ENCODE measurements around the gene ANKRD39. TPM values are rescaled to one million over a fixed set of nuclear protein-coding genes. Genes with fewer than 3 reads are reported as not detected.

Gene ANKRD39
- polyA plus RNA-seq, 1 experiment, result 8.1 TPM

- ChIA-PET POLR2A (no interaction called here), CTCF (interaction anchor here (1.5 to 1.9 kb wide), 2 partner anchors 16 to 109 kb away, joined by 6 to 15 read pairs; partner anchors contain the start of gene ANKRD39)
- Histone ChIP-seq H3K4me3 (ENCODE audit: low read depth, low read length) (no peak overlapping the region), H3K27me3 (ENCODE audit: control insufficient read depth, insufficient read depth, low read length) (no peaks in the 10 kb centered on the region), H3K36me3 (ENCODE audit: control insufficient read depth, insufficient read depth, low read length) (no peaks in the 10 kb centered on the region; the same call in 1 of the 2 replicates)
- no peak for DNase-seq (ENCODE audit: low read depth)
- TF ChIP-seq CTCF (IDR thresholded peaks at IDR 0.05; ENCODE audit: insufficient read depth, low read depth, low read length), result no peak
Observed at GRCh38 chr2:96841701-96842495, 15.9 kb downstream of the ANKRD39 start.

GRCh38 chr2:96839875-96840850, 17.7 kb downstream of the ANKRD39 start:
- DNase-seq (ENCODE audit: low read depth), result no peak
- POLR2A ChIA-PET, result no interaction called here
- H3K27me3 ChIP-seq (ENCODE audit: control insufficient read depth, insufficient read depth, low read length), result no peaks in the 10 kb centered on the region
- CTCF ChIA-PET, result interaction anchor here (1.1 to 2.4 kb wide), 3 partner anchors 18 to 111 kb away, joined by 3 to 7 read pairs (median 5); partner anchors contain the start of genes ANKRD39 and CNNM3
- no peaks in the 10 kb centered on the region; the same call in 1 of the 2 replicates for H3K36me3 ChIP-seq (ENCODE audit: control insufficient read depth, insufficient read depth, low read length)
- TF ChIP-seq CTCF (IDR thresholded peaks at IDR 0.05; ENCODE audit: insufficient read depth, low read depth, low read length), result no peak
- H3K4me3 ChIP-seq (ENCODE audit: low read depth, low read length), result no peak overlapping the region

- H3K4me3 ChIP-seq (ENCODE audit: low read depth, low read length), result no peak overlapping the region
- H3K36me3 ChIP-seq (ENCODE audit: control insufficient read depth, insufficient read depth, low read length), result no peaks in the 10 kb centered on the region; the same call in 1 of the 2 replicates
- ChIA-PET CTCF (interaction anchor here (1.1 to 2.4 kb wide), 3 partner anchors 19 to 112 kb away, joined by 3 to 7 read pairs (median 5); partner anchors contain the start of genes ANKRD39 and CNNM3), POLR2A (no interaction called here)
- no peak for TF ChIP-seq CTCF (IDR thresholded peaks at IDR 0.05; ENCODE audit: insufficient read depth, low read depth, low read length)
- DNase-seq (ENCODE audit: low read depth), result no peak
- H3K27me3 ChIP-seq (ENCODE audit: control insufficient read depth, insufficient read depth, low read length), result no peaks in the 10 kb centered on the region
Observed at GRCh38 chr2:96839293-96839874, 18.4 kb downstream of the ANKRD39 start.

GRCh38 chr2:96838345-96839292, 19.2 kb downstream of the ANKRD39 start:
- ChIA-PET CTCF (interaction anchor here (0.8 to 2.4 kb wide), 4 partner anchors 19 to 113 kb away, joined by 3 to 7 read pairs (median 4); partner anchors contain the start of genes ANKRD39 and CNNM3), POLR2A (no interaction called here)
- Histone ChIP-seq H3K27me3 (ENCODE audit: control insufficient read depth, insufficient read depth, low read length) (no peaks in the 10 kb centered on the region), H3K4me3 (ENCODE audit: low read depth, low read length) (no peak overlapping the region), H3K36me3 (ENCODE audit: control insufficient read depth, insufficient read depth, low read length) (no peaks in the 10 kb centered on the region; the same call in 1 of the 2 replicates)
- DNase-seq (ENCODE audit: low read depth), result no peak
- no peak for TF ChIP-seq CTCF (IDR thresholded peaks at IDR 0.05; ENCODE audit: insufficient read depth, low read depth, low read length)
